ENCODE measurements around the gene IKZF5.
A peak's percentile ranks its signal among the peaks of the same experiment; 100 is the strongest.

IKZF5 gene

DNA sequence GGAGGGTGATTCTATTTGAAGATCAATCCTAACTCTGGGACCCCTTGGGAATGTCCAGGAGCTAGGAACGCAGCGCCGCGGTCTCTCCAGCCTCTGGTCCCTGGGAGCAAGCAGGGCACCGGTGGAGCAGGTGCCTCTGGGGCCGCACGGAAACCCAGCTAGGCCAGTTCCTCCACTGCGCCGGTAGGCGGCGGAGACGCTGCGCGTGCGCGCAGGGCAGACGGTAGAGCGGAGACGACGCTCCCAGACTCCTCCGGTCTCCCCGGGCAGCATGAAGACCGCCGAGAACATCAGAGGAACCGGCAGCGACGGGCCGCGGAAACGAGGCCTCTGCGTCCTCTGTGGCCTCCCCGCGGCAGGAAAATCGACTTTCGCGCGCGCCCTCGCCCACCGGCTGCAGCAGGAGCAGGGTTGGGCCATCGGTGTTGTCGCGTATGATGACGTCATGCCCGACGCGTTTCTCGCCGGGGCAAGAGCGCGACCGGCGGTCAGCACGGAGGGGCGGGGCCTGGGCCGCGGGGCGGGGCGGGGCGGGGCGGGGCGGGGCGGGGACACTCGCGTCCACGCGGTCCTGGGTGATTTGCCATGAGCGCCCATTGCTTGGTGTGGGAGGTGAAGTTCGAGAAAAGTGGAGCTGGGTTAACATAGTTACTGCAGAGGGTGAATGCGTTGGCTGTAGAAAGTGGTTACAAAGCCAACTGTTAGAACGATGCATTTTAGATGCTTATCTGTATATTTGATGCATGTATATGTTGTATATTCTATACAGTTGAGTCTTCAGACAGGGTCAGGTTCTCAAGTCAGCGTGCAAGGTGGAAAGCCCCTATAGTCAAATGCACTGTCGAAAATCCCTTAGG is 28.2 kb downstream of the IKZF5 start, which contains the start of gene PSTK:
Gene PSTK, plus strand, starts transcription at position 193 of the 857 bp plus-strand sequence. Its CDS starts 79 bp downstream, at position 272.
- Histone ChIP-seq H3K79me2 (ENCODE audit: control insufficient read depth, low read length) (peaks cover 2% of the 10 kb centered on the region; the same call in 1 of the 2 replicates), H3K4me3 (ENCODE audit: low read length) (peak within 1 kb of the TSS; percentile 92), H3K27me3 (ENCODE audit: control insufficient read depth, low read length) (no peaks in the 10 kb centered on the region), H4K20me1 (ENCODE audit: control insufficient read depth, insufficient read depth, low read depth, low read length) (no peaks in the 10 kb centered on the region), H3K36me3 (ENCODE audit: control insufficient read depth, low read length) (peaks cover 6% of the 10 kb centered on the region), H3K4me2 (ENCODE audit: low read length) (peak within 1 kb of the TSS; percentile 100), H3K27ac (ENCODE audit: low read depth, low read length) (peak within 1 kb of the TSS; percentile 76), H3K9me2 (replicated peaks; ENCODE audit: control insufficient read depth, low read length) (no peaks in the 10 kb centered on the region), H3K9me3 (ENCODE audit: control insufficient read depth, insufficient read depth, low read length) (no peaks in the 10 kb centered on the region), H3F3A (ENCODE audit: control insufficient read depth, insufficient read depth) (no peaks in the 10 kb centered on the region), H3K4me1 (ENCODE audit: control insufficient read depth, low read length) (peaks cover 18% of the 10 kb centered on the region)
- peak; percentile 79 for TF ChIP-seq CTCF (IDR thresholded peaks at IDR 0.05; ENCODE audit: low read depth, low read length, poor library complexity, severe bottlenecking)
- TF ChIP-seq EZH2phosphoT487 (IDR thresholded peaks at IDR 0.05; ENCODE audit: borderline replicate concordance, low read length), result no peak

GRCh38 chr10:122974543-122975064 is 34.0 kb downstream of the IKZF5 start:
- Histone ChIP-seq H3K36me3 (ENCODE audit: control insufficient read depth, low read length) (no peaks in the 10 kb centered on the region), H3K4me1 (ENCODE audit: control insufficient read depth, low read length) (peaks cover 9% of the 10 kb centered on the region), H3K4me2 (ENCODE audit: low read length) (no peak overlapping the region), H4K20me1 (ENCODE audit: control insufficient read depth, insufficient read depth, low read depth, low read length) (no peaks in the 10 kb centered on the region), H3K27ac (ENCODE audit: low read depth, low read length) (no peak overlapping the region), H3F3A (ENCODE audit: control insufficient read depth, insufficient read depth) (no peaks in the 10 kb centered on the region), H3K79me2 (ENCODE audit: control insufficient read depth, low read length) (no peaks in the 10 kb centered on the region), H3K9me3 (ENCODE audit: control insufficient read depth, insufficient read depth, low read length) (no peaks in the 10 kb centered on the region), H3K27me3 (ENCODE audit: control insufficient read depth, low read length) (no peaks in the 10 kb centered on the region), H3K9me2 (replicated peaks; ENCODE audit: control insufficient read depth, low read length) (no peaks in the 10 kb centered on the region), H3K4me3 (ENCODE audit: low read length) (no peak overlapping the region)
- TF ChIP-seq EZH2phosphoT487 (IDR thresholded peaks at IDR 0.05; ENCODE audit: borderline replicate concordance, low read length) (no peak), CTCF (IDR thresholded peaks at IDR 0.05; ENCODE audit: low read depth, low read length, poor library complexity, severe bottlenecking) (no peak)

DNA sequence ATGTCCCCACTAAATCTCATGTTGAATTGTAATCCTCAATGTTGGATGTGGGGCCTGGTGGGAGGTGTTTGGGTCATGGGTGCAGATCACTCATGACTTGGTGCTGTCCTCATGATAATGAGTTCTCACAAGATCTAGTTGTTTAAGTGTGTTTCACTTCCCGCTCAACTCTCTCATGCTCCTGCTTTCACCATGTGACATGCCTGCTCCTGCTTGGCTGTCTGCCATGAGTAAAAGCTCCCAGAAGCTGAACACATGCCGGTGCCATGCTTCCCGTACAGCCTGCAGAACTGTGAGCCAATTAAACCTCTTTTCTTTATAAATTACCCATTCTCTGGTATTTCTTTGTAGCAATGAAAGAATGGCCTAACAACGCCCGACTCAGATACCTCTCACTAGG is 34.6 kb downstream of the IKZF5 start:
- Histone ChIP-seq H3K27ac (ENCODE audit: low read depth, low read length) (no peak overlapping the region), H3K4me1 (ENCODE audit: control insufficient read depth, low read length) (peaks cover 9% of the 10 kb centered on the region), H3K9me2 (replicated peaks; ENCODE audit: control insufficient read depth, low read length) (no peaks in the 10 kb centered on the region), H3K36me3 (ENCODE audit: control insufficient read depth, low read length) (no peaks in the 10 kb centered on the region), H3K4me3 (ENCODE audit: low read length) (no peak overlapping the region), H3K79me2 (ENCODE audit: control insufficient read depth, low read length) (no peaks in the 10 kb centered on the region), H4K20me1 (ENCODE audit: control insufficient read depth, insufficient read depth, low read depth, low read length) (no peaks in the 10 kb centered on the region), H3F3A (ENCODE audit: control insufficient read depth, insufficient read depth) (no peaks in the 10 kb centered on the region), H3K4me2 (ENCODE audit: low read length) (no peak overlapping the region), H3K27me3 (ENCODE audit: control insufficient read depth, low read length) (no peaks in the 10 kb centered on the region), H3K9me3 (ENCODE audit: control insufficient read depth, insufficient read depth, low read length) (no peaks in the 10 kb centered on the region)
- TF ChIP-seq EZH2phosphoT487 (IDR thresholded peaks at IDR 0.05; ENCODE audit: borderline replicate concordance, low read length) (no peak), CTCF (IDR thresholded peaks at IDR 0.05; ENCODE audit: low read depth, low read length, poor library complexity, severe bottlenecking) (no peak)

Data from DOHH2 (cell line).